Thoracic aorta (tissue), 2 donors: ENCODE data around the gene SLC4A2. TPM values are rescaled to one million over a fixed set of nuclear protein-coding genes. Genes with fewer than 3 reads are reported as not detected.

Experiments used
- ATAC-seq: fragments of 150-250 bp; one replicate; pipeline ENCODE4 v1.8.0; 2017; ENCODE audit warnings: low read depth; ENCODE audit not compliant: insufficient number of reproducible peaks, low FRiP score
- DNase-seq: peaks from one replicate; pipeline ENCODE4 v3.0.0-alpha.2; 2020; ENCODE audit warnings: low spot score
- H3K27ac ChIP-seq, 2 donors: fragments of 200-600 bp; sonication (generic); 1 replicate in 1 of 2; 2 replicates in 1 of 2; pipeline ENCODE4 v1.5.1; 2016; ENCODE audit warnings: mild to moderate bottlenecking in 2 of 2, moderate library complexity in 2 of 2
- H3K27me3 ChIP-seq: fragments of 200-600 bp; sonication (generic); replicated peaks from 2 replicates; pipeline ENCODE4 v1.6.0; 2016; ENCODE audit warnings: mild to moderate bottlenecking; ENCODE audit not compliant: insufficient read depth
- H3K36me3 ChIP-seq: fragments of 200-600 bp; sonication (generic); one replicate; pipeline ENCODE4 v1.5.1; 2016
- H3K4me1 ChIP-seq, 2 donors: fragments of 200-600 bp; sonication (generic); 1 replicate in 1 of 2; 2 replicates in 1 of 2; pipeline versions ENCODE4 v1.5.1 to v1.6.0; 2016; ENCODE audit warnings: low read depth in 2 of 2, mild to moderate bottlenecking in 1 of 2; ENCODE audit not compliant: control insufficient read depth in 1 of 2
- H3K4me3 ChIP-seq: fragments of 200-600 bp; sonication (generic); 2 replicates; pipeline ENCODE4 v1.5.1; 2016; ENCODE audit warnings: mild to moderate bottlenecking
- H3K9me3 ChIP-seq: fragments of 200-600 bp; sonication (generic); 2 replicates; pipeline ENCODE4 v1.5.1; 2016
- CTCF ChIP-seq: fragments of 200-600 bp; sonication (generic); IDR thresholded peaks from one replicate; pipeline ENCODE4 v1.5.1; 2019; ENCODE audit warnings: antibody characterized with exemption
- total RNA-seq, 2 donors: library from RNA; depleted of rRNA; stranded (reverse); fragments of >200 nt; gene quantifications; one replicate each; pipeline versions ENCODE4 v1.1.0 to v1.2.3, GENCODE V29; 2016

SLC4A2 gene
- total RNA-seq, 2 donors from 2014 or later, result 89.1 to 119 TPM

DNA sequence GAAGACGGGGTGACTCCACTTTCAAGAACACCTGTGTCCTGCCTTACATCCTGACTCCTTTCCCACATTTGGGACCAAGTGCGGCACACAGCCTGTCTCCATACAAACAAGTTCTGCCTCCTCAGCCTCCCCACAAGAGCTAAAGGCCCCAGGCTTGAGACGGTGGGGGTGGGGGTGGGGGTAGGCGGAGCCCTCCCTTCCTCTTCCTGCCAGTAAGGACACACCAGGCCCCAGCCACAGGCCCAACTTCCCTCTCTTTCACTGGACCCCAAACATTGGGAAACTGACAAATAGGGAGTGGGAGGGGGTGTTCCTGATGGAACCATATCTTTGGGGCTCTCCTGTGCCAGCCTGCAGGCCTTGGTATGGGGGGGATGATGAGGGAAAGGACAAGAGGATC, 6.3 kb upstream of the SLC4A2 start:
- no peaks in the 10 kb centered on the region for H3K9me3 ChIP-seq
- peaks cover 9 to 13% of the 10 kb centered on the region in 2 donors for H3K4me1 ChIP-seq
- H3K27ac ChIP-seq, result no peak overlapping the region
- ATAC-seq (no peak), DNase-seq (no peak)
- no peak overlapping the region for H3K4me3 ChIP-seq
- no peaks in the 10 kb centered on the region for H3K27me3 ChIP-seq
- TF ChIP-seq CTCF, result no peak
- H3K36me3 ChIP-seq, result no peaks in the 10 kb centered on the region

DNA sequence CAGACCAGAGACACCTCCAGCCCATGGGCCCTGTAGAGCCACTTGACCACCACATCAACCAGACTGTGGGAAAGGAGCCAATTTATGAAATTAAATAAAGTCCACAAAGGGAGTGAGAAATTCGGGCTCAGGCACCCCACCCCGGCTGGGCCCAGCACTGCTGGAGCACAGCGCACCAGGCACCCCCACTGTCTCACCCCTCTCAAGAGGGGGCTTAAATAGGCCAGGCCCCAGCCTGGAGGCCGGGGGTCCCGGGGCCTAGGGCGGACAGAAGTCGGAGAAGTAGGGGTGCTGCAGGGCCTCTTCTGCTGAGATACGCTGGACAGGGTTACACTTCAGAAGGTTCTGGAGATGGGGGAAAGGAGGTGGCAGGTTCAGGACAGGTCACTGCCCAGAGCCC, 5.6 kb upstream of the SLC4A2 start:
- no peak overlapping the region for H3K27ac ChIP-seq
- ATAC-seq (no peak), DNase-seq (no peak)
- TF ChIP-seq CTCF, result no peak
- H3K36me3 ChIP-seq, result no peaks in the 10 kb centered on the region
- H3K4me3 ChIP-seq, result no peak overlapping the region
- H3K27me3 ChIP-seq, result no peaks in the 10 kb centered on the region
- peaks cover 13 to 18% of the 10 kb centered on the region in 2 donors for H3K4me1 ChIP-seq
- no peaks in the 10 kb centered on the region for H3K9me3 ChIP-seq

DNA sequence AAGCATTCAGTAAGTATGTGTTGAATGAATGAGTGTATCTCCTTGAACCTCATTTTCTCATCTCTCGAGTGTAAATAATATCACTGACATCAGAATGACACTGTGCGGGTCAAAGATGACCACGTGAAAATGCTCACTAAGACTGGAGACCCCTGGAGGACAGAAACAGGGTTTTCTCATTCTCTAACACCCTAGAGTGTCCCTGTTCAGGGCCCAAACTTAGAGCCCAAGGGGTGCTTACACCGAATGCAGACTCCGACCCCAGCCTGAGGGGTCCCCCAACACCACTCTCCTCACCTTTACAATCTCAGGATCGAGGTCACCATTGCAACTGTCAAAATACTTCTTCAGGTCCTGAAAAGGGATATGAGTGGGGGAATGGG, 3.1 kb upstream of the SLC4A2 start:
- TF ChIP-seq CTCF, result no peak
- ATAC-seq (no peak), DNase-seq (no peak)
- no peak overlapping the region for H3K4me3 ChIP-seq
- H3K27me3 ChIP-seq, result no peaks in the 10 kb centered on the region
- H3K4me1 ChIP-seq, result peaks cover 23 to 34% of the 10 kb centered on the region in 2 donors
- no peaks in the 10 kb centered on the region for H3K9me3 ChIP-seq
- no peak overlapping the region for H3K27ac ChIP-seq
- H3K36me3 ChIP-seq, result no peaks in the 10 kb centered on the region

- Histone ChIP-seq H3K9me3 (no peaks in the 10 kb centered on the region), H3K27me3 (no peaks in the 10 kb centered on the region), H3K4me3 (peak overlapping the region; percentile 98), H3K27ac (no peak overlapping the region), H3K4me1 (peaks cover 29 to 40% of the 10 kb centered on the region in 2 donors), H3K36me3 (no peaks in the 10 kb centered on the region)
- ATAC-seq, result no peak
- no peak for DNase-seq
- no peak for TF ChIP-seq CTCF
Measured at GRCh38 chr7:151056666-151057505, 2.5 kb upstream of the SLC4A2 start.

DNA sequence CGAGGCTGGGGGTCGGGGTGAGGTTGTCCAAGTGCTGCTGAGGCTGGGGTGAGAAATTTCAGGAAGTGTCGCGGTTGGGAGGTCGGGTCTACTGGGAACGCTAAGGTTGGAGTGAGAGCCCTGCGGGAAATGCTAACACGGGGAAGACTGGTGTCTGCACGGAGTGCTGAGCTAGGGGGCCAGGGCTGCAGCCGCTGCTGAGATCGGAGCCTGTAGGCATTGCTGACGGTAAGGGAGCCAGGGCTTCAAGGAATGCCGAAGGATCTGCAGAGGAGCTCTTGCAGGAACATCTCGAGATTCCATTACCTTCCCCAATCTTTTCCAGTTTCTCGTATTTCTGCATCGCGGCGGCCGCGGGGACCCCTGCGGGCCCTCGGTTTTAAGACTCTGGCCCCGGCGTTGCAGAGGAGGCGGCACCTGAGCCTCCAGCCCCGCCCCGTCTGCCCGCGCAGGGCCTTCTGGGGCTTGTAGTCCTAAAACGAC, 1.8 kb upstream of the SLC4A2 start, which contains the start of gene CDK5:
Gene CDK5 (minus strand): TSS at position 392 of the 483 bp plus-strand sequence. CDS start 49 bp downstream, at position 343.
- Histone ChIP-seq H3K4me3 (peak within 1 kb of the TSS; percentile 98), H3K9me3 (no peaks in the 10 kb centered on the region), H3K27ac (peak within 1 kb of the TSS; percentile 81 to 97), H3K27me3 (no peaks in the 10 kb centered on the region), H3K4me1 (peaks cover 34 to 47% of the 10 kb centered on the region in 2 donors), H3K36me3 (no peaks in the 10 kb centered on the region)
- TF ChIP-seq CTCF, result no peak
- ATAC-seq (peak; percentile 15), DNase-seq (no peak)
